Measurements from ENCODE around the gene TRIM13.

TRIM13 gene

DNA sequence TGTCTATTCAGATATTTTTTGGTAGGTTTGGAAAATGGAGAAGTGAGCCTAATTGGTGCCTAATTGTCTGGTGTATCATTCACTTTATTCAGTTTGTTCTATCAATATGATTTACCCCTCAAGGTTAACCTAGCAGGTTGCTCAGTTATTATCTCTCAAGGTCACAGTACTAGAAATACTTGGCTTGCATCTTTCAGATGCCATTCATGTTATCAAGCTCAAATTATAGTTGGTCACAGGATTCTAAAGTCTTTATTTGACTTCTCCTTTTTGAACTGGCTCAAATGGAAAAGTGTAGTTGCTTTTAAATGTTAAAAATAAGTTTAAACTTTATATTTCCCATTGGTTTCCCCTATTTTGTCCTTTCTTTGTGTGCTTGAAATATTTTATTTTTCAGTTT, 21.0 kb downstream of the TRIM13 start:
- no peak overlapping the region for H3K9ac ChIP-seq (ENCODE audit: low read length in 2 of 2)
- H3K4me3 ChIP-seq (ENCODE audit: low read length in 2 of 2): no peak overlapping the region
- H3K4me1 ChIP-seq (ENCODE audit: control insufficient read depth, insufficient read depth, low read length): no peaks in the 10 kb centered on the region
- H3K9me3 ChIP-seq (ENCODE audit: control insufficient read depth in 2 of 2, low read length in 2 of 2): no peaks in the 10 kb centered on the region
- H3K36me3 ChIP-seq (ENCODE audit: control insufficient read depth in 2 of 2, insufficient read depth in 2 of 2, low read length in 2 of 2): peaks cover 1 to 13% of the 10 kb centered on the region in 2 donors
- no peaks in the 10 kb centered on the region for H3K27me3 ChIP-seq (ENCODE audit: control insufficient read depth in 1 of 2, insufficient read depth in 2 of 2, low read length in 2 of 2)
- no peak overlapping the region for H3K27ac ChIP-seq (ENCODE audit: low read length)

DNA sequence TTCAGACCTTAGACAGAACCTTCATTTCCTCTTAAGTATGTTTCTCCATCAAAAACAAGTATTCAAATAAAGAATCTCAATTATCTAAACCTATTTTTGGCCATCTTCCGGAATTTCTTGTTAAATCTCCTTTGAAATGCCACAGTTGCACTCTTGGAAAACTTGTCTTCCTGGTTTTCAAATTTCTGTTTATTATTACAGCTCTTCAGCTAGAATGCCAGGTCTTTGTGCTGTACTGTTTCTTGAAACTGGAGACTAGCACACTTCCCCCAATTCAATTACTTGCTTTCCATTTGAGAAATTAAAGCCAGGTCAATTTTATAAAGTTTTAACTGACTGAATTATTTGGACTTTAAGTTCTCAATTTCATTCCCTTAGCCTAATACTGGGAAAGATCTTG, 28.6 kb downstream of the TRIM13 start:
- Histone ChIP-seq H3K27me3 (ENCODE audit: control insufficient read depth in 1 of 2, insufficient read depth in 2 of 2, low read length in 2 of 2) (no peaks in the 10 kb centered on the region), H3K4me1 (ENCODE audit: control insufficient read depth, insufficient read depth, low read length) (no peaks in the 10 kb centered on the region), H3K36me3 (ENCODE audit: control insufficient read depth in 2 of 2, insufficient read depth in 2 of 2, low read length in 2 of 2) (peaks cover 0 to 8% of the 10 kb centered on the region in 2 donors), H3K9me3 (ENCODE audit: control insufficient read depth in 2 of 2, low read length in 2 of 2) (no peaks in the 10 kb centered on the region), H3K27ac (ENCODE audit: low read length) (no peak overlapping the region), H3K4me3 (ENCODE audit: low read length in 2 of 2) (no peak overlapping the region), H3K9ac (ENCODE audit: low read length in 2 of 2) (no peak overlapping the region)

DNA sequence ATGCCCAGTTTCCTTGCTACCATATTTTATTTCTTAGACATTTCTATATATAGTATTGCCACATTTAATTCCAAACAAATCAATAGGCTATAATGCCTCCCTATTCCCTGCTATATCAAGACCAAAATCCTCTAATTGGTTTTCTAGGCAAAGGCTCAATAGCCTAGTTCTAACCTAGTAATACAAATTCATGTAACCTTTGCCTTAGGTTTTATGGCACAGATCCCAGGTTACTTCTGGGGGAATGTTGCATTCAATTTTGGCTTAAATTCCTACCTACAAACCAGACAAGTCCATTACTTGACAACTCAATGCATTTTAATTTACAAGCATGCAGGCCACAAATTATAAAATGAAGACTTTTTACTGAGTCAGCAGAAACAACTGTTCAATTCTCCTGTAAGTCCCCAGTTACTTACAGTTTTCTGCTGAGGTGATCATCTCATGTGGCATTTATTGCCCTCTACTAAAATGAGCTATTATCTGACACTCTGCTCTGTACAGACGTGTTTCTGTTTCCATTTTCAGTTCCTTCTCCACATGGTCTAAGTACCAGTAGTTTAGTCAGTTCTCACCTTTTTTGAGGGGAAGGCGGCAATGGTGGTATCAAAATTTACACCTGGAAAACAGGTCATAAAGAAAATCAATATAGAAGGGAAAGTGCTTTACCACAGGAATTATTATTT, 30.1 kb downstream of the TRIM13 start:
- Histone ChIP-seq H3K4me3 (ENCODE audit: low read length in 2 of 2) (no peak overlapping the region), H3K9me3 (ENCODE audit: control insufficient read depth in 2 of 2, low read length in 2 of 2) (no peaks in the 10 kb centered on the region), H3K27ac (ENCODE audit: low read length) (no peak overlapping the region), H3K27me3 (ENCODE audit: control insufficient read depth in 1 of 2, insufficient read depth in 2 of 2, low read length in 2 of 2) (no peaks in the 10 kb centered on the region), H3K9ac (ENCODE audit: low read length in 2 of 2) (no peak overlapping the region), H3K4me1 (ENCODE audit: control insufficient read depth, insufficient read depth, low read length) (no peaks in the 10 kb centered on the region), H3K36me3 (ENCODE audit: control insufficient read depth in 2 of 2, insufficient read depth in 2 of 2, low read length in 2 of 2) (peaks cover 0 to 7% of the 10 kb centered on the region in 2 donors)

DNA sequence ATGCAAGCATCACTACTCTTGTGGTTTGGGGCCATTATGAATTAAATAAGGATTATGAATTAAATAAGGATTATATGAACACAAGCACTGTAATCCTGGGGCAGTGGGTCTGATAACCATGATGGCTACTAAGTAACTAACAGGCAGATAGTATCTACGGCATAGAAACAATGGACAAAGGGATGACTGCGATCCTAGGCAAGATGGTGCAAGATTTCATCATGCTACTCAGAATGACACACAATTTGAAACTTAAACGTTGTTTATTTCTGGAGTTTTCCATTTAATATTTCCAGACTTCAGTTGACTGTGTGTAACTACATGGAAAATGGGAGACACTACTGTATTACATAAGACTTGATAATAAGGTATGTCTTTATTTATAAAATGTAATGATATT, 33.5 kb downstream of the TRIM13 start:
- Histone ChIP-seq H3K27me3 (ENCODE audit: control insufficient read depth in 1 of 2, insufficient read depth in 2 of 2, low read length in 2 of 2) (no peaks in the 10 kb centered on the region), H3K9ac (ENCODE audit: low read length in 2 of 2) (no peak overlapping the region), H3K9me3 (ENCODE audit: control insufficient read depth in 2 of 2, low read length in 2 of 2) (no peaks in the 10 kb centered on the region), H3K4me3 (ENCODE audit: low read length in 2 of 2) (no peak overlapping the region), H3K27ac (ENCODE audit: low read length) (no peak overlapping the region), H3K36me3 (ENCODE audit: control insufficient read depth in 2 of 2, insufficient read depth in 2 of 2, low read length in 2 of 2) (peaks cover 0 to 7% of the 10 kb centered on the region in 2 donors), H3K4me1 (ENCODE audit: control insufficient read depth, insufficient read depth, low read length) (no peaks in the 10 kb centered on the region)

DNA sequence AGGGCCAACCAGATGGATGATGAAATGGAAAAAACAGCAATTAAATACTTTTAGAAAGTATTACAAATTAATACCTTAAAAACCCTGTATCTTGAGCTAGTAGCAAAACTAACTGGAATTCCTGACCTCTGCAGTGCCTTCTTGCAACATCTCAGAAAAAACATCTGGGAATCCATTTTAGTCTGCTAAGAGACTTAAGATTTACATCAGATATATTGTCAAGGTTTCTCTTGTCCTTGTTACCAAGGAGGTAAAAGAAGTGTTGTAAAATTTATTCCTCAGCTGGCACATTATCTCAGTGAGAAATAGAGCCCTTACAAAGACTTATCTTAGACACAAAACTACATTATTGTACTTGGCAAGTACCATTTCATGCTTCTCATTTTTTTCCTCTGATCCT, 36.9 kb downstream of the TRIM13 start:
- Histone ChIP-seq H3K4me3 (ENCODE audit: low read length in 2 of 2) (no peak overlapping the region), H3K27ac (ENCODE audit: low read length) (no peak overlapping the region)

DNA sequence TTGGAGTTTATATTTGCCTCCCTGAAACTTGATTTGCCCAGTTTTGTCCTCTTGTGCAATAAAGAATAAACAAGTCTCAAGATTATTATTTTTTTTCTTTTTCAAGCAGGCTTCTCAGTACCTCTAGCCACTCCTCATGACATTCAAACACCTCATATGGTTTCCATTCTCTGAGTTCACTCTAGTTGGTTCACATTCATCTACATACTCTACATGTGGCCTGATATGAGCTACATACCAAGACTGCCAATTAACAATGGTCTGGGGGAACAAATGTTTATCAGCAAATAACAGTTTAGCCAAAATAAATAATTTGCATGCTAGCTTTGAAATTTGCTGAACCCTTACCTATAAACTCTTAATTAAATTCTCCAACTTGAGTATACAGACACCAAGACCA, 40.9 kb downstream of the TRIM13 start:
- Histone ChIP-seq H3K9me3 (ENCODE audit: control insufficient read depth in 2 of 2, low read length in 2 of 2) (no peaks in the 10 kb centered on the region), H3K27me3 (ENCODE audit: control insufficient read depth in 1 of 2, insufficient read depth in 2 of 2, low read length in 2 of 2) (no peaks in the 10 kb centered on the region), H3K4me3 (ENCODE audit: low read length in 2 of 2) (no peak overlapping the region), H3K36me3 (ENCODE audit: control insufficient read depth in 2 of 2, insufficient read depth in 2 of 2, low read length in 2 of 2) (no peaks in the 10 kb centered on the region), H3K27ac (ENCODE audit: low read length) (no peak overlapping the region), H3K4me1 (ENCODE audit: control insufficient read depth, insufficient read depth, low read length) (no peaks in the 10 kb centered on the region), H3K9ac (ENCODE audit: low read length in 2 of 2) (no peak overlapping the region)

More for the DNA sequence above, 36.9 kb downstream of the TRIM13 start:
- H3K9me3 ChIP-seq (ENCODE audit: control insufficient read depth in 2 of 2, low read length in 2 of 2): no peaks in the 10 kb centered on the region
- H3K27me3 ChIP-seq (ENCODE audit: control insufficient read depth in 1 of 2, insufficient read depth in 2 of 2, low read length in 2 of 2): no peaks in the 10 kb centered on the region
- no peak overlapping the region for H3K9ac ChIP-seq (ENCODE audit: low read length in 2 of 2)
- no peaks in the 10 kb centered on the region for H3K36me3 ChIP-seq (ENCODE audit: control insufficient read depth in 2 of 2, insufficient read depth in 2 of 2, low read length in 2 of 2)
- H3K4me1 ChIP-seq (ENCODE audit: control insufficient read depth, insufficient read depth, low read length): no peaks in the 10 kb centered on the region

DNA sequence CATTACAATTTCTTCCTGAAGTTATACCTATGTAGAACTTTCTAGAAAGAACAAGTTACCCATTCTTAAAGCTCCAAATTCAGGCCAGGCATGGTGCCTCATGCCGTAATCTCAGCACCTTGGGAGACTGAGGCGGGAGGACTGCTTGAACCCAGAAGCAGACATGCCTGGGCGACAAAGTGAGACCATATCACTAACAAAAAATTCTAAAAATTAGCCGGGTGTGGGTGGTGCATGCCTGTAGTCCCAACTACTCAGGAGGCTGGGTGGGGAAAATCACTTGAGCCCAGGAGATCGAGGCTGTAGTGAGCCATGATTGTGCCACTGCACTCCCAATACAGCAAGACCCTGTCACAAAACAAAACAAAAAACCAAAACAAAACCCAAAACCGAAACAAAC, 41.4 kb downstream of the TRIM13 start:
- Histone ChIP-seq H3K36me3 (ENCODE audit: control insufficient read depth in 2 of 2, insufficient read depth in 2 of 2, low read length in 2 of 2) (no peaks in the 10 kb centered on the region), H3K4me3 (ENCODE audit: low read length in 2 of 2) (no peak overlapping the region), H3K4me1 (ENCODE audit: control insufficient read depth, insufficient read depth, low read length) (no peaks in the 10 kb centered on the region), H3K27ac (ENCODE audit: low read length) (no peak overlapping the region), H3K27me3 (ENCODE audit: control insufficient read depth in 1 of 2, insufficient read depth in 2 of 2, low read length in 2 of 2) (no peaks in the 10 kb centered on the region), H3K9ac (ENCODE audit: low read length in 2 of 2) (no peak overlapping the region), H3K9me3 (ENCODE audit: control insufficient read depth in 2 of 2, low read length in 2 of 2) (no peaks in the 10 kb centered on the region)

DNA sequence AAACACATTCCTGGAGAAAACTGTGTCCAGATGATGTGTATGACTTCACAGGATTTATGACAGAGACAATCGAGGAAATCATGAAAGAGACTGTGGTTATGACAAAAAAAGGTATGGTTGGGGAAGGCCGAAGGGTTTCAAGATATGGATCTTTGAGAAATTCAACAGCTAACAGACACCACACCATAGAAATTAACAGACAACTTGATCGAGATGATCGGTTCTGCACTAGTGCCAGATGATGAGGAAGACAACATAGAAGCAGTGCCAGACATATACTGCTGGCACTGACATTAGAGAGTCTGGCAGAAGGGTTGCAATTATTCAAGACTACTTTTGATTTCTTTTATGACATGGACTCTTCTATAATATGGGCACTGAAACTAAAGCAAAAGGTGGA, 55.6 kb downstream of the TRIM13 start:
- no peaks in the 10 kb centered on the region for H3K27me3 ChIP-seq (ENCODE audit: control insufficient read depth in 1 of 2, insufficient read depth in 2 of 2, low read length in 2 of 2)
- H3K27ac ChIP-seq (ENCODE audit: low read length): no peak overlapping the region
- H3K4me1 ChIP-seq (ENCODE audit: control insufficient read depth, insufficient read depth, low read length): no peaks in the 10 kb centered on the region
- H3K9me3 ChIP-seq (ENCODE audit: control insufficient read depth in 2 of 2, low read length in 2 of 2): no peaks in the 10 kb centered on the region
- no peak overlapping the region for H3K9ac ChIP-seq (ENCODE audit: low read length in 2 of 2)
- H3K4me3 ChIP-seq (ENCODE audit: low read length in 2 of 2): no peak overlapping the region
- no peaks in the 10 kb centered on the region for H3K36me3 ChIP-seq (ENCODE audit: control insufficient read depth in 2 of 2, insufficient read depth in 2 of 2, low read length in 2 of 2)

DNA sequence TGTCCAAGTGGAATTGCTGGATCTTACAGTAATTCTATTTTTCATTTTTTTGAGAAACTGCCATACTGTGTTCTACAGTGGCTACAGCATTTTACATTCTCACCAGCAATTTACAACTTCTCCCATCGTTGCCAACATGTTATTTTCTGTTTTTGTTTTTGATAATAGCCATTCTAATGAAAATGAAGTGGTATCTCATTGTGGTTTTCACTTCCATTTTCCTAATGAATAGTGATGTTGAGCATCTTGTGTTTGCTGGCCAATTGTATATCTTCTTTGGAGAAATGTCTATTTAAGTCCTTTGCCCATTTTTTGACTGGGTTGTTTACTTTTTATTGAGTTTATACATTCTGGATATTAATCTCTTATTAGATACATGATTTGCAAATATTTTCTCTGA, 57.0 kb downstream of the TRIM13 start:
- H3K27ac ChIP-seq (ENCODE audit: low read length): no peak overlapping the region
- H3K27me3 ChIP-seq (ENCODE audit: control insufficient read depth in 1 of 2, insufficient read depth in 2 of 2, low read length in 2 of 2): no peaks in the 10 kb centered on the region
- no peaks in the 10 kb centered on the region for H3K9me3 ChIP-seq (ENCODE audit: control insufficient read depth in 2 of 2, low read length in 2 of 2)
- H3K36me3 ChIP-seq (ENCODE audit: control insufficient read depth in 2 of 2, insufficient read depth in 2 of 2, low read length in 2 of 2): no peaks in the 10 kb centered on the region
- H3K4me3 ChIP-seq (ENCODE audit: low read length in 2 of 2): no peak overlapping the region
- no peaks in the 10 kb centered on the region for H3K4me1 ChIP-seq (ENCODE audit: control insufficient read depth, insufficient read depth, low read length)
- H3K9ac ChIP-seq (ENCODE audit: low read length in 2 of 2): no peak overlapping the region

DNA sequence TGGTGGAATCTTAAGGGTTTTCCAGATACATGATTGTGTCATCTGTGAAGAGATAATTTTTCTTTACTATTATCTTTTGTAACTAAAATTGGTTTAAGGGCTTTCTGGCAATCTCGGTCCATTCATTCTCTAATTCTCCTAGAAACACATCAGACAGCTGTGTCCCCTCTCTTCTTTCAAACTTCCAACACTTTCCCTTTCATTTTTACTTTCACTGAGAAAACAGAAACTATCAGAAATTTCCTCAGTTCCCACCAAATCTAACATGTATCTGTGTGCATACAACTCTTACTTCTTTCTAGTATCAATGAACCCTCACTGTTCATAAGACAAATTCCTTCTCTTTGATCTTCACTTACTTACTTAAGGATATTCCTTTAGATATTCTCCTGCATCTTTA, 58.6 kb downstream of the TRIM13 start:
- H3K9me3 ChIP-seq (ENCODE audit: control insufficient read depth in 2 of 2, low read length in 2 of 2): no peaks in the 10 kb centered on the region
- no peak overlapping the region for H3K27ac ChIP-seq (ENCODE audit: low read length)
- no peak overlapping the region for H3K4me3 ChIP-seq (ENCODE audit: low read length in 2 of 2)
- H3K27me3 ChIP-seq (ENCODE audit: control insufficient read depth in 1 of 2, insufficient read depth in 2 of 2, low read length in 2 of 2): no peaks in the 10 kb centered on the region
- no peaks in the 10 kb centered on the region for H3K36me3 ChIP-seq (ENCODE audit: control insufficient read depth in 2 of 2, insufficient read depth in 2 of 2, low read length in 2 of 2)
- no peaks in the 10 kb centered on the region for H3K4me1 ChIP-seq (ENCODE audit: control insufficient read depth, insufficient read depth, low read length)
- H3K9ac ChIP-seq (ENCODE audit: low read length in 2 of 2): no peak overlapping the region

DNA sequence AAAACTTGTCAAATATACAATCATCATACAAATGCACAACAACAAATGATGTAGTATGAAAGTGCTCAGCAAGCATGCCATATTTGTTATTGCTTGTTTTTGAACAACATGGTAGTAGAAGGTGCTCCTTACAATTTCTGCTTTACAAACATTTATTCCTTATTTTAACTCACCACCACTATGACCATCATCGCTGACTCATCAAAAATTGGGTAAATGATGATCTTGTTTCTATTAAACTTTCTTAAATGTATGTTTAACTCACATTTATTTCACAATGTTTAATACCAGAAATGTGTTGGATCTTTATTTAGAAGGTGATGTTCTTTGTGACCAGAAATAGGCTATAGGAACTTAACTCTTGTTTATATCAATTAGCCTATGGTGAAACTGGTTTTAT, 63.9 kb downstream of the TRIM13 start:
- Histone ChIP-seq H3K9ac (ENCODE audit: low read length in 2 of 2) (no peak overlapping the region), H3K9me3 (ENCODE audit: control insufficient read depth in 2 of 2, low read length in 2 of 2) (no peaks in the 10 kb centered on the region), H3K27me3 (ENCODE audit: control insufficient read depth in 1 of 2, insufficient read depth in 2 of 2, low read length in 2 of 2) (no peaks in the 10 kb centered on the region), H3K4me1 (ENCODE audit: control insufficient read depth, insufficient read depth, low read length) (no peaks in the 10 kb centered on the region), H3K36me3 (ENCODE audit: control insufficient read depth in 2 of 2, insufficient read depth in 2 of 2, low read length in 2 of 2) (no peaks in the 10 kb centered on the region), H3K4me3 (ENCODE audit: low read length in 2 of 2) (no peak overlapping the region), H3K27ac (ENCODE audit: low read length) (no peak overlapping the region)

Measured in stomach smooth muscle (tissue), 2 donors.